GM19455 (cell line): Measurements from ENCODE around the gene GLG1.

Experiments used
- ATAC-seq: cut with Tn5 transposase; IDR thresholded peaks from one replicate; pipeline ENCODE4 v1.9.1; 2021; ENCODE audit not compliant: unreplicated experiment

The GLG1 gene

DNA sequence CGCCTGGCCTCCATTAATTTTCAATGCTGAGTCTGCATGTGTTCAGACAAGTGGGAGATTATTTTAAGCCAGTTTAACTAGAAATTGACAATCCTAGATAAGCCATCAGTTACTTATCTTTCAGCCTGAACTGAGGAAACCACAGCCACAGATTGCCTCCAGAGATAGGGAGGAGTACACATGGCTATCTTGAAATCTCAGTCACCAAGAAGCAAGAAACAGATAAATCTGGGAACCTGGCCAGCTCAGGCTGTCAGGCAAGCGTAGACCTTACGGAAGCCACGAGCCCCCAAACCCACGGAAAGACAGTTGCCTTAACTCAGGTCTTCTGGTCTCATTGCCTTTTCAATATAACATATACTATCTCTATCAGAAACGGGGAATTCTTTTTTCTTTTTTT is 2.0 kb upstream of the GLG1 start:
- no peak for ATAC-seq

DNA sequence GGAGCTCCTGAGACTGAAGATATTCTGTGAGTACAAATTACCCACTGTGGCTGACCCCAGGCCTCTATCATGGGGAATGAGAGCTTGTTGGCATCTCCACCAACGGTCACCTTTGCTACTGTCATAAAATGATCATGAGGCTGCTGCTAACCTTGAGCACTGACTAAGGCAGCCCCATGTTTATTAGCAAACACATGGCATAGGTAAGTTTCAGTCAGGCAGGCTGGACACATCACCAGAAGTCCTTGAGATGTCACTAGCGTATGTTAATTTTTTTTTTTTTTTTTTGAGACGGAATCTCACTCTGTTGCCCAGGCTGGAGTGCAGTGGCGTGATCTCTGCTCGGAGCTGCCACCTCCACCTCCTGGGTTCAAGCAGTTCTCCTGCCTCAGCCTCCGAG is 1.5 kb upstream of the GLG1 start:
- ATAC-seq, result no peak

DNA sequence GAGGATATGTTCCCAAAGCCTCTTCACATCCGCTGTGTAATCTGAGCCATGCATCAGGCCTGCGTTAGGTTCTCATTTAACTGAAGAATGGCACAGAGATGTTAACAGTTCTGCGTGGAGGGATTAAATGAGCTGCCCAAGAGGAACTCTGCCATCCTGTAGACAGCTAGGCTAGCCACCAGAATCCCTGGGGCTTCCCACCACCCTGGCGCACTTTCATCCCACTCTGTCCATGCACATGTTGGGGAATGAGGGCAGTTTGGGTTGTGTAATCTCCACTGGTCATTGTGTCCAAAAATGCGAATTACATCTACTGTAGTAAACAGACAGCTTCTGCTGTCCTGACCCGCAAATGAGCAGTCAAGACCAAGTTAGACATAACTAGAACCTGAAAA is 1.0 kb upstream of the GLG1 start:
- ATAC-seq, result no peak

DNA sequence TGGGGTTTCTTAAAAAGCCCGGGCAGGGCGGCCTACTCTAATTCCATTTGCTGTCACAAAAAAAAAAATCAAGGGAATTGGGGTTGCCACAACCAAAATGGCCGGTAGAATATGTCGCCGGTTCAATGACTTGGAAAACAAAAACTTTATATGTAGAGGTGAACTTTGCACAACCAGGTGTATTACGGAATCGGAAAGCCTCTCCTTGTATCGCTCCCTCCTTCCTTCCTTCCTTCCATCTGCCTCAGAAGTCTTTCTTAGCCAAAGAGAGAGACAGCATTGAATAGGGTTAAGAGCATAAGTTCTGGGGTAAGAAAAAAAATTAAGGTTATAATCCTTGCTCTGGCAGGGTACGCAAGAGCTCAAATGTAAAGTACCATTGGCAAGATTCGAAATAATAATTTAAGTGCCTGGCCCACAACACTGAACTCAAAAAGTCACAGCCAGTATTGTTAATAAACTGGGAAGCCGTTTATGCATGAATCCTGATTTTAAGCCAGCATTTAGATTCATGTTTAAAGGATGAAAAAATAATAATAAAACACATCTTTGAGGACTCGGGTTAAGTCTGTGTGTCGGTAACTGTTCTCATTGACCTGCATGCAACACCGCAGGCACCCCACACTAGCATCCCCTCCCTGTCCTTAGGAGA is 522 bp upstream of the GLG1 start:
- peak; percentile 30 for ATAC-seq

DNA sequence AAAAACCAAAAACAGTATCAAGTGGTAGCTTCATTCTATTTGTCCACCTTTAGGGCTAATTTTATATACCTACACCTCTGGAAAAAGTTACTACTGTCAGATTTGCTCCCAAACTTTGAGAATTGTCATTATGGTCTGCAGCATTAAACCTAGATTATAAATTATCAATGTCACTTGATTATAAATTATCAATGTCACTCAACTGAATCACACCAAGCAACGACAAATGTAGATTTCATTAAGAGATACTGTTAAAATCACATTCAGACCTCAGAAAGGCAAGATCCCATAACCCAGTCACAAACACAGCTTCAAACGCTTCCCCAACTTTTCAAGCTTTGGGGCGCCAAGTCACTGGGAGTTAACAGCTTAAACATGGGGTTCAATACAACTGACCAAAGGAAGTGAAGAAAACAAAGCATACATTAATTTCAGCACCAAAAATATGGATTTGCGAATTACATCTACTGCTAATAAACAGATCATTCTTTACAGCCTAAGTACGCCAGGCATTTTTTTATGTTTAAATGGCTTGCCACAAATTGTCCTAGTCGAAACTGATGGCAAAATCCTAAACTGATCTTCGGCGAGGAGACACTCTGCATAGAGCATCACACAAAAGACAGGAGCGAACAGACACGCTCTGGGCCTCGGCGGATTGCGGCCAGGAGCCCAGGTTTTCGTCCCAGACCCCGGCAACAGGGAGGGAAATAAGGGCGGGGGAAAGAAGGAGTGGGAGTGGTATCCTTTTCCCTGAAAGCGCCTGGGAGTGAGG is 981 bp downstream of the GLG1 start:
- peak; percentile 8 for ATAC-seq

DNA sequence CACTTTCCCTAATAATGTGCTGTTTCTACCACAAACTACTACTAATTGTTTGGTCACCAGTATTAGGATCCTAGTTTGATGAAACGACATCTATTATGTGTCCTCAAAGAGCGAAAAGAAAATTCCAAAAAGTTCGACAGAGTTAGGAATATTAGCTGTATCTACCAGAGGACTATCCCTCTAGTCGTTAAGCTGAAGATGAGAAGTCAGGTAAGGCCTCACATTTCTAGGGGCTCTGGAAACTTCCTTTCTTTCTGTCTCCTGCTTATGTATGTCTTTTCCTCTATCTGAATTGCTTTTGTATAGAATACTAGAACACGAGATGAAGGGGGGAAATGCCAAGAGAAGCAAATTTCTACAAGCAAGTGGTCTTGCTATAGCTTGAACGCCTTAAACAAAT is 1.6 kb downstream of the GLG1 start:
- ATAC-seq, result no peak

DNA sequence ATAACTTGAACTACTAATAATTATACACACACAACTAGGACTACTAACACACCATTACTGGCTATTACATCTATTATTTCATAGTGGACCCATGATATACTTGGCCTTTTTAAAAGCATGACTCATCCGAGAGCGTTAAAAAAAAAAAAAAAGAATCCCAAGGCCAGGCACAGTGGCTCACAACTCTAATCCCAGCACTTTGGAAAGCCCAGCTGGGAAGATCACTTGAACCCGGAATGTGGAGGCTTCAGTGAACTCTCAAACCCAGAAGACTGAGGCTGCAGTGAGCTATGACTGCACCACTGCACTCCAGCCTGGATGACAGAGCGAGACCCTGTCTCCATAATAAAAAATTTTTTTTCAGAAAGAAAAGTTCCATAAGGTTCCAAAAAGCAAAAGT is 3.1 kb downstream of the GLG1 start:
- ATAC-seq, result no peak

DNA sequence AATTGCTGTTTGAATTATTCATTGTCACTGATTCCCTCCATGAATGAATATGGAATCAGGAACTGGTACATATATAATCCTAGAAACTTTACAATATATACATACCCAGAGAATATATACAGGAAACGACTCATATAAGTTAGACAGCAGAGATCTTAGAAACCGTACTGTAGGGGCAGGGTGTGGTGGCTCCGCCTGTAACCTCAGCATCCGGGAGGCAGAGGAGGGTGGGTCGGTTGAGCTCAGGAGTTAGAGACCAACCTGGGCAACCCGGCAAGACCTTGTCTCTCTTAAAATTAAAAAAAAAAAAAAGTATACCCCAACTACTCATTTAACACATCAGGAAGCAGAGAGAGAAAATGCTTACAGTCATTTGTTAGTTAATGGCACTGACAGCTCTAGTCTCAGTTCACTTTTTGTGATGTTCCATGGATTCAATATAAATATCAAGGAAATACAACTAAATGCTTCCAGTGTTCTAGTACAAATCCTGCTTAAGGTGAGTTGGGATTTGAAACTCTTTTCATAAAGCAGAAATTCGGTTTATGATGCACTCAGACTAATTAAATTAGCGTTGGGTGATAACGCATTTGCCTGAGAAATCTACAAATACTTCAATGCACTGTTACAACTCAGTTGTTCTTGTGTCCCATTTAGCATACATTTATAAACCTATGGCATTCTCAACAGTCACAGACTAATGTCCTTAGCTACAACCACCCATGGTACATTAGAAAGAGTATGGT is 5.6 kb downstream of the GLG1 start:
- ATAC-seq, result peak; percentile 70

DNA sequence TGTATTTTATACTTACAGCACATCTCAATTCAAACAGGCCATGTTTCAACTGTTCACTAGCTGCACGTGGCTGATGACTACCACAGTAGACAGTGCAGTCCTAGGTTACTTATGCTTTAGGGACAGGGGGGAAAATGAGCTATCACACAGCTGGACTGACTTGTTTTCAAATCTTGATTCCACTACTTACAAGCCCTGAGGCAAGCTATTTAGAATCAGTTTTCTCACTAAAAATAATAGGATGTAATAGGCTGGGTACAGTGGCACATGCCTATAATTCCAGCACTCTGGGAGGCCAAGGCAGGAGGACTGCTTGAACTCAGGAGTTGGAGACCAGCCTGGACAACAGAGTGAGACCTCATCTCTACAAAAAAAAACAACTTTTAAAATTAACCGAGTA is 10.3 kb downstream of the GLG1 start:
- ATAC-seq, result no peak

DNA sequence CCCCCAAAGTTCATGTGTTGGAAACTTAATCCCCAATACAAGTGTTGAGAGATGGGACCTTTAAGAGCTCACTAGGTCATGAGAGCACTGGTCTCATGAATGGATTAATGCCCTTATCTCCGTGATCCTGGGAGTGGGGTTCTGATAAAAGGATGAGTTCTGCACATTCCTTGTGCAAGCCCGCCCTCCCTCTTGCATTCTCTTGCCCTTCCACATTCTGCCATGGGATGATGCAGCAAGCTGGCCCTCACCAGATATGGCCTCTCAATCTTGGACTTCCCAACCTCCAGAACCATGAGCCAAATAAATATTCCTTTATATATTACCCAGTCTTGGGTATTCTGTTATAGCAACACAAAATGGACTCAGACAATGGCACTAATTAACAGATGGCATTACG is 14.1 kb downstream of the GLG1 start:
- no peak for ATAC-seq

DNA sequence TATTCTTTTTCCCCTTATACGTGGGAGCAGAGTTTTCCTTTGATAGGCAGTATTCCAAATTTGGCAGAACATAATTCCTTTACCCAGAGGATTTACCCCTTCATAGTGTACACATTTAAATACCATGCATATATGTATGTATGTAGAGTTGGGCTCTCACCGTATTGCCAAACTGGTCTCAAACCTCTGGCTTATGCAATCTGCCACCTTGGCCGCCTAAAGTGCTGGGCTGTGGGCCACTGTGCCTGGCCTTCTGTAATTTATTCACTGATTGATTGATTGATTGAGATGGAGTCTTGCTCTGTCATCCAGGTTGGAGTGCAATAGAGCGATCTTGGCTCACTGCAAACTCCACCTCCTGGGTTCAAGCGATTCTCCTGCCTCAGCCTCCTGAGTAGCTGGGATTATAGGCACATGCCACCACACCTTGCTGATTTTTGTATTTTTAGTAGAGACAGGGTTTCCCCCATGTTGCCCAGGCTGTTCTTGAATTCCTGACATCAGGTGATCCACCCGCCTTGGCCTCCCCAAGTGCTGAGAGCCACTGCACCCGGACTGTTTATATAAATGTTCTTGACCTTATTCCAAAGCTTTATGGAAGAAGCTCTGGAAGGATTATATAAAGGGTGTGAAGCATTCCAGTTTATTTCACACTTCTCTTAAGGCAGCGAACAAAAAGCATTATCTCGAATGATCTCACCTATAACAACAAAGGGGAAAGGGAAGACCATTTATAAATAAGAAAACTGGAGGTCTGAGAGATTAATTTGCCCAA is 14.9 kb downstream of the GLG1 start:
- no peak for ATAC-seq

DNA sequence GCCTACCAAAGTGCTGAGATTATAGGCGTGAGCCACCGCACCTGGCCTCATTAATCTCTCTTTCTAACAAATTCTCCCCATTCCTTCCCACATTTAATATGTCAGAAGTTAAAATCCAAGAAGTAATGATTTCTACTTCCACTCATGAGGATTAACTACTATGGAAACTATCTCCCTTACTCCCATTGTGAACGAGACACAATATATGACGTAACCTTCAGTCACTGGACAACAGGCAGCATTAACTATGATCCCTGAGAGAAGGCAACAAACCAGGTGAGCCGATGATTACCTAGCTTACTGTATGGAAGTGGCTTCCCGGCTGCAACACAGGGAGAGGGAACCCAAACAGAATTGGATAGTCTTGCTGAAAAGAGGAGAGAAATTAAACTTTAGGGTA is 20.0 kb downstream of the GLG1 start:
- ATAC-seq, result no peak

DNA sequence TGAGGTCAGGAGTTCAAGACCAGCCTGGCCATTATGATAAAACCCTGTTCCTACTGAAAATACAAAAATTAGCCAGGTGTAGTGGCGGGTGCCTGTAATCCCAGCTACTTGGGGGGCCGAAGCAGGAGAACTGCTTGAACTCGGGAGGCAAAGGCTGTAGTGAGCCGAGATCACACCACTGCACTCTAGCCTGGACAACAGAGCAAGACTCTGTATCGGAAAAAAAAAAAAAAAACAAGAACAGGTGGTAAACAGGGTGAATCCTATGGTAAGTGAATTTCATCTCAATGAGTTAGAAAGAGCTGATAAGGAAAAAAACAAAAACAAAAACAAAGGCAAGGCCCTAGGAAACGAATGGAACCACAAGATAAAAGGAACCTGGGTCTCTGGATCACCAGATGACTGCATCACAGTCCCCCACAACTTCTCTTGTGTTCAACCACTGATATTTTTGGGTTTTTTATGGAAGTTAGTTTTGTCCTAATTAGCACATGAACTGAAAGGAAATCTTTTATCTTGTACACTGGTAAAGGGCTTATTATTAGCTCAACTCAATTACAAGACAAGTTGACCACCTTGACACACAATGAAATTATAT is 21.0 kb downstream of the GLG1 start:
- ATAC-seq, result no peak

DNA sequence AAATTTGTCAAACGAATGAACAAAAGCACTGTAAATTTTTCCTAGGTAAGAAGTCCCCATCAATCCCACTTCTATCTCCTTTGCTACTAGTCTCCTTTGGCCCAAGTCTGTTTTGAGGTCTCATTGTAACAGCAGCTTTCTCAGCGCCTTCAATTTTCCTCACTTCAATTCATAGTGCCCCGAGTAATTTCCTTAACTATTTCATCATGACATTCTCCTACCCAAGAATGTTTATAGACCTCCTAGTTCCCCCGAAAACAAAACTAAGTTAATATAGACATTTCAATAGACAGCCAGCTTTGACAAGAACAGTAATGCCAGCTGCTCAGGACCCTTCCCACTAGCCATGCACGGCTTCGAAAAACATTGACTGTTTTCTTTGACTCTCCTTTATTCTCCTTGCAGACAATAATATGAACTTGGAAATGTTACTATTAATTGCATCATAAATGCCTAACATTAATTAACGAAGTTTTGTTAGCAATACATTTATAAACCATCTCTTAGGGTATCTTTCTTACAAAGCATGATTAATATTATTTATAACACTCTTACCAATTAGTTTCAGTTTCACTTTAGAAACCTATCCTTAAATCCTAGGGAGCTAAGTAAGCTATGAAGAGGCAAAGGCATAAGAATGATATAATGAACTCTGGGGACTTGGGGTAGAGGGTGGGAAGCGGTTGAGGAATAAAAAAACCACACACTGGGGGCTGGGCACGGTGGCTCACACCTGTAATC is 22.8 kb downstream of the GLG1 start:
- ATAC-seq, result no peak

DNA sequence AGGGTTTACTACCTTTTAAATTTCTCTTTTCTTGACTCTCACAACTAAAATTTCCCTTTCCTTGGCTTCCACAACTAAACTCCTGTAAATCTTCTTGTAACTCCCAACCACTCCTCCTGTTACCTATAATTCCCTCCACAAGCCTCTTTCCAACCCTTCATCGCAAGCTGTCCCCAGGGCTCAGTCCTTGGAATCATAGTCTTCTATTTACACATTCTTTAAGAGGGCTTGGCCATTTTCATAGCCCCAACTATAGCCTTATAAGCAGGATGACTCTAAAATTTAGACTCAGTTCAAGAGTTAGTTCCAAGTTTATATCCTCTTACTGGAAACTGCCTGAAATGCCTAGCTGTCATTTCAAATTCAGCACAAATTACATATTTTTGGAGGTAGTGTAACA is 23.9 kb downstream of the GLG1 start:
- no peak for ATAC-seq

DNA sequence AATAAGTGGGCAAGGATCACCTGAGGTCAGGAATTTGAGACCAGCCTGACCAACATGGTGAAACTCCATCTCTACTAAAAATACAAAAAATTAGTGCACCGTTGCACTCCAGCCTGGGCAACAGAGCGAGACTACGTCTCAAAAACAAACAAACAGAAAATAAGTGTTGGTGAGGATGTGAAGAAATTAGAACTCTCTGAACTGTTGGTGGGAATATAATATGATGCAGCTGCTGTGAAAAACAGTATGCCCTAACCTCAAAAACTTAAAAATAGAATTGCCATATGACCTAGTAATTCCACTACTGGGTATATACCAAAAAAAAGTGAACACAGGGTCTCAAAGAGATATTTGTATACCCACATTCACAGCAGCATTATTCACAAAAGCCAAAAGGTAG is 26.1 kb downstream of the GLG1 start:
- no peak for ATAC-seq

DNA sequence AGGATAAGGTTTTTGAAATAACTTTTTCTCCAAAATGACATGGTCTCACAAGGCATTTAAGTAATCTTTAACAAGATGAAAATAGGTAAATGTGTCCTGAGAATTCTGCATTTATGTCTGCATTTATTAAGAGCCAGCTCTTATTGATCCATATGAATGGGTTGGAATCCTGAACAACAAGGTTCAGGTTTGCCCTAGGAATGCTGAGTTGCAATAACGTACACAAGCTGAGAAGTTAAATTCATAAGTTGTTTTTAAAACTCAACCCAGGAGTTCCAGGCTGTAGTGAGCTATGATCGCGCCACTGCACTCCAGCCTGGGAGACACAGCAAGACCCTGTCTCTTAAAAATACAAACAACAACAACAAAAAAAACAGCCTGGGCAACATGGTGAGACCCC is 28.1 kb downstream of the GLG1 start:
- ATAC-seq, result no peak

DNA sequence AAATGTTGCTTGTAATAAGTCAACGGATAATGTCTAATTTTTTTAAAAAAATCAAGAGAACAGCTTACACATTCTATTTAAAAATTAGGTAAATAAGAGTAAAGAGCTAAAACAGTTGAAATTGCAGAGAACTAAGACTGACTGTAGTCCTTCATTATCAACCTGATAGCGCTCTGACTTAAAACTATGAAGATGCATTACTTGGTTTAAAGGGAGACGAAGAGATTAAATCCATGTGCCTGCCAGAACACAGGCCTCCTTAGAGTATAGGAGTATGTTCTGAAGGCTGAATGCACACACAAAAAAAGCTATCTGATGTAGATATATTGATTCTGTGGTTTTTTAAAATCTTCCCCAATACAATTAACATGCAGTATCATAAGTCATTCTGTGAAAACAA is 28.5 kb downstream of the GLG1 start:
- no peak for ATAC-seq

DNA sequence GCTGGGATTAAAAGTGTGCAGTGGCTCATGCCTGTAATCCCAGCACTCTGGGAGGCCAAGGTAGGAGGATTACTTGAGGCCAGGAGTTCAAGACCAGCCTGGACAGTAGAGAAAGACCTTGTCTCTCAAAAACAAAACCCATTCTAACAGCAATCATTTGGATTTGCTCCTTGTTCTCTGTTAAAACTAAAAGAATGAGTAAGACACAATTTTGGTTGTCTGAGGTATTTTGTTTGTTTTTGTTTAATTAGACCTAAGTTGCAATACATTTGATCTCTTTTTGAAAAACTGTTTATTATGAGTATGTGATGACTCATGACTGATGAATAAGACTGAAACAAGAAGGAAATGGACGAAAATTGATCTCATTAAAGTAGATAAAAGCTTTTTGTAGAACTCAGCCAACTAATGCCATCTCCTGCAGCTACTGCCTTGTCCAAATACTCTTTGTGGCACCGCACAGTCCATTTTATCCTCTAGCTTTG is 29.0 kb downstream of the GLG1 start:
- ATAC-seq, result no peak
